Esophagus squamous epithelium (tissue), 4 donors: ENCODE data around the gene R3HDM4.

Source experiments
- POLR2A ChIP-seq, 4 donors: fragments of 450-650 bp; IDR thresholded peaks; one replicate each; pipeline ENCODE4 v1.6.1; 2017; ENCODE audit warnings: antibody characterized with exemption in 4 of 4, mild to moderate bottlenecking in 4 of 4, moderate library complexity in 3 of 4
- TF ChIP-seq, protein P1 (sequence below), 6 experiments: fragments of 450-650 bp in 4 of 6; fragments of 200-600 bp in 2 of 6; sonication (generic) in 2 of 6; IDR thresholded peaks; one replicate each; pipeline ENCODE4 v1.5.1; 2016 to 2019; ENCODE audit warnings: antibody characterized with exemption in 6 of 6, mild to moderate bottlenecking in 4 of 6, moderate library complexity in 4 of 6

DNA sequence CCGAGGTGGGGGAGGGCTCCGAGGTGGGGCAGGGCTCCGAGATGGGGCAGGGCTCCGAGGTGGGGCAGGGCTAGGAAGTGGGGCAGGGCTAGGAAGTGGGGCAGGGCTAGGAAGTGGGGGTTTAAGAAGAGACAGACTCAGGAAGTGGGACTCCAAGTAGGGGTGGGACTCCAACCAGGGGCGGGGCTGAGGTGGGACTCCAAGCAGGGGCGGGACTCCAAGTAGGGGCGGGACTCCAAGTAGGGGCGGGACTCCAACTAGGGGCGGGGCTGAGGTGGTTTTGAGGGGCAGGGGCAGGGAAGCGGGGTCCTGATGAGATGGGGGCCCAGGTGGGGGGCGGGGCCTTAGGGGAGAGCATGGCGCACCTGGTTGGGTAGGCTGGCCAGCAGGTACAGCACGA, 39.9 kb downstream of the R3HDM4 start:
- TF ChIP-seq, protein P1, sequence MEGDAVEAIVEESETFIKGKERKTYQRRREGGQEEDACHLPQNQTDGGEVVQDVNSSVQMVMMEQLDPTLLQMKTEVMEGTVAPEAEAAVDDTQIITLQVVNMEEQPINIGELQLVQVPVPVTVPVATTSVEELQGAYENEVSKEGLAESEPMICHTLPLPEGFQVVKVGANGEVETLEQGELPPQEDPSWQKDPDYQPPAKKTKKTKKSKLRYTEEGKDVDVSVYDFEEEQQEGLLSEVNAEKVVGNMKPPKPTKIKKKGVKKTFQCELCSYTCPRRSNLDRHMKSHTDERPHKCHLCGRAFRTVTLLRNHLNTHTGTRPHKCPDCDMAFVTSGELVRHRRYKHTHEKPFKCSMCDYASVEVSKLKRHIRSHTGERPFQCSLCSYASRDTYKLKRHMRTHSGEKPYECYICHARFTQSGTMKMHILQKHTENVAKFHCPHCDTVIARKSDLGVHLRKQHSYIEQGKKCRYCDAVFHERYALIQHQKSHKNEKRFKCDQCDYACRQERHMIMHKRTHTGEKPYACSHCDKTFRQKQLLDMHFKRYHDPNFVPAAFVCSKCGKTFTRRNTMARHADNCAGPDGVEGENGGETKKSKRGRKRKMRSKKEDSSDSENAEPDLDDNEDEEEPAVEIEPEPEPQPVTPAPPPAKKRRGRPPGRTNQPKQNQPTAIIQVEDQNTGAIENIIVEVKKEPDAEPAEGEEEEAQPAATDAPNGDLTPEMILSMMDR (IDR thresholded peaks at IDR 0.05): no peak
- TF ChIP-seq POLR2A (IDR thresholded peaks at IDR 0.05): no peak
